H1 (cell line): ENCODE results near the gene DRAP1. TPM values are rescaled to one million over a fixed set of nuclear protein-coding genes. Genes with fewer than 3 reads are reported as not detected.
A peak's percentile ranks its signal among the peaks of the same experiment; 100 is the strongest.

Experiments
- CTCF ChIA-PET: fragments of 300-600 bp; sonication (Branson Sonifier 250); formaldehyde crosslinking; loops from one replicate; lab custom pipeline; 2021; ENCODE audit not compliant: partially characterized antibody; lab: Charles Lee
- POLR2A ChIA-PET: fragments of 300-600 bp; sonication (Branson Sonifier 250); formaldehyde crosslinking; loops from one replicate; lab custom pipeline; 2021; ENCODE audit warnings: inconsistent platforms; ENCODE audit not compliant: partially characterized antibody; lab: Charles Lee
- DNase-seq, 2 experiments: peaks; one replicate each; pipeline versions ENCODE4 v3.0.0 to v3.0.0-alpha.2; 2010 to 2022; ENCODE audit warnings: low spot score in 2 of 2, low read depth in 1 of 2, mixed read lengths in 1 of 2
- FAIRE-seq: peaks from 2 replicates; lab custom pipeline; 2011; peaks lifted over from hg19 to GRCh38; lab: Jason Lieb, UNC
- H2AFZ ChIP-seq: 2 replicates; pipeline ENCODE4 v1.8.1; 2012; ENCODE audit warnings: low read length, inconsistent platforms
- H2AK5ac ChIP-seq: 2 replicates; pipeline ENCODE4 v1.6.1; 2013; ENCODE audit warnings: low read depth, low read length
- H2BK120ac ChIP-seq: replicated peaks from 2 replicates; pipeline ENCODE3; 2013; ENCODE audit warnings: low read depth, low read length, inconsistent platforms
- H2BK12ac ChIP-seq: 2 replicates; pipeline ENCODE4 v1.6.1; 2013; ENCODE audit warnings: low read depth, low read length
- H2BK15ac ChIP-seq: 2 replicates; pipeline ENCODE4 v1.6.1; 2013; ENCODE audit warnings: low read length
- H2BK20ac ChIP-seq: 2 replicates; pipeline ENCODE4 v1.6.1; 2013; ENCODE audit warnings: low read length
- H2BK5ac ChIP-seq: 2 replicates; pipeline ENCODE4 v1.6.1; 2013; ENCODE audit warnings: low read depth, low read length
- H3K14ac ChIP-seq: 2 replicates; pipeline ENCODE4 v1.6.1; 2013; ENCODE audit warnings: inconsistent platforms; ENCODE audit not compliant: insufficient read length
- H3K18ac ChIP-seq: 2 replicates; pipeline ENCODE4 v1.6.1; 2013; ENCODE audit warnings: low read length; ENCODE audit errors: extremely low read depth
- H3K23ac ChIP-seq: 2 replicates; pipeline ENCODE4 v1.6.1; 2013; ENCODE audit warnings: inconsistent platforms; ENCODE audit not compliant: insufficient read length
- H3K23me2 ChIP-seq: 2 replicates; pipeline ENCODE4 v1.6.1; 2013; ENCODE audit warnings: low read depth, low read length
- H3K27ac ChIP-seq: 2 replicates; pipeline ENCODE4 v1.6.1; 2011; ENCODE audit warnings: low read depth, low read length, inconsistent platforms
- H3K27me3 ChIP-seq, 4 experiments: replicated peaks in 1 of 4; 1 replicate in 1 of 4; 2 replicates in 3 of 4; pipeline versions ENCODE4 v1.6.1 to v1.8.1; 2011 to 2013; ENCODE audit warnings: low read length in 3 of 4, mild to moderate bottlenecking in 3 of 4, inconsistent platforms in 2 of 4, mixed read lengths in 2 of 4, moderate library complexity in 1 of 4; ENCODE audit not compliant: control insufficient read depth in 3 of 4, insufficient read depth in 3 of 4; ENCODE audit errors: extremely low read depth in 1 of 4
- H3K36me3 ChIP-seq, 4 experiments: 2 replicates each; pipeline versions ENCODE4 v1.6.1 to v1.8.1; 2011 to 2013; ENCODE audit warnings: mild to moderate bottlenecking in 4 of 4, low read length in 3 of 4, moderate library complexity in 2 of 4, control low read depth in 1 of 4, inconsistent platforms in 1 of 4; ENCODE audit not compliant: insufficient read depth in 4 of 4, control insufficient read depth in 2 of 4
- H3K4ac ChIP-seq: replicated peaks from 2 replicates; pipeline ENCODE3; 2013; ENCODE audit warnings: low read length, low read depth, mixed read lengths, inconsistent platforms; ENCODE audit not compliant: insufficient read length
- H3K4me1 ChIP-seq, 4 experiments: replicated peaks in 1 of 4; 1 replicate in 1 of 4; 2 replicates in 3 of 4; pipeline versions ENCODE4 v1.6.1 to v1.8.1; 2011 to 2013; ENCODE audit warnings: low read length in 3 of 4, inconsistent platforms in 2 of 4, mixed read lengths in 1 of 4; ENCODE audit not compliant: insufficient read depth in 4 of 4, control insufficient read depth in 3 of 4
- H3K4me2 ChIP-seq, 2 experiments: 2 replicates each; pipeline versions ENCODE4 v1.6.1 to v1.8.1; 2011 to 2013; ENCODE audit warnings: low read depth in 2 of 2, low read length in 2 of 2, control low read depth in 1 of 2, inconsistent platforms in 1 of 2, mild to moderate bottlenecking in 1 of 2; ENCODE audit not compliant: insufficient read depth in 1 of 2
- H3K4me3 ChIP-seq, 4 experiments: fragments of 200-600, 300-600 bp in 1 of 4; sonication (generic), shearing (Covaris generic), sonication (Bioruptor Twin) in 1 of 4; 2 replicates each; pipeline versions ENCODE4 v1.5.1 to v1.8.1; 2011 to 2016; ENCODE audit warnings: low read length in 4 of 4, low read depth in 3 of 4, control low read depth in 2 of 4, inconsistent platforms in 2 of 4, mild to moderate bottlenecking in 2 of 4, mixed read lengths in 1 of 4, moderate library complexity in 1 of 4; ENCODE audit not compliant: insufficient read depth in 2 of 4; ENCODE audit errors: extremely low read depth in 1 of 4
- H3K56ac ChIP-seq: replicated peaks from 2 replicates; pipeline ENCODE3; 2013; ENCODE audit warnings: low read depth, mild to moderate bottlenecking, mixed read lengths, low read length, inconsistent platforms; ENCODE audit not compliant: insufficient read length
- H3K79me1 ChIP-seq: 2 replicates; pipeline ENCODE4 v1.6.1; 2013; ENCODE audit warnings: low read depth, low read length, control low read depth
- H3K79me2 ChIP-seq, 2 experiments: 2 replicates each; pipeline versions ENCODE4 v1.6.1 to v1.8.1; 2012 to 2013; ENCODE audit warnings: low read length in 2 of 2, mild to moderate bottlenecking in 2 of 2, inconsistent platforms in 1 of 2; ENCODE audit not compliant: insufficient read depth in 2 of 2, control insufficient read depth in 1 of 2
- H3K9ac ChIP-seq, 4 experiments: replicated peaks in 1 of 4; 1 replicate in 1 of 4; 2 replicates in 3 of 4; pipeline versions ENCODE4 v1.6.1 to v1.8.1; 2011 to 2013; ENCODE audit warnings: low read depth in 3 of 4, low read length in 3 of 4, control low read depth in 2 of 4, mild to moderate bottlenecking in 2 of 4, moderate library complexity in 2 of 4, inconsistent platforms in 1 of 4; ENCODE audit errors: extremely low read depth in 1 of 4
- H3K9me3 ChIP-seq, 2 experiments: 2 replicates each; pipeline versions ENCODE4 v1.6.1 to v1.8.1; 2012 to 2013; ENCODE audit warnings: mild to moderate bottlenecking in 2 of 2, moderate library complexity in 2 of 2, control low read depth in 1 of 2, inconsistent platforms in 1 of 2, low read depth in 1 of 2, low read length in 1 of 2, mixed read lengths in 1 of 2; ENCODE audit not compliant: insufficient read depth in 2 of 2
- H4K20me1 ChIP-seq, 2 experiments: replicated peaks in 1 of 2; 2 replicates each; pipeline versions ENCODE3 to v1.8.1; 2011 to 2013; ENCODE audit warnings: inconsistent platforms in 2 of 2, low read length in 2 of 2, mild to moderate bottlenecking in 1 of 2; ENCODE audit not compliant: insufficient read depth in 2 of 2, control insufficient read depth in 1 of 2
- H4K5ac ChIP-seq: 2 replicates; pipeline ENCODE4 v1.6.1; 2013; ENCODE audit warnings: low read length, low read depth, mixed read lengths, inconsistent platforms; ENCODE audit not compliant: insufficient read length
- H4K8ac ChIP-seq: 2 replicates; pipeline ENCODE4 v1.8.0; 2013; ENCODE audit warnings: mild to moderate bottlenecking, moderate library complexity, low read length, inconsistent platforms; ENCODE audit not compliant: insufficient read depth; ENCODE audit errors: extremely low read depth
- H4K91ac ChIP-seq: replicated peaks from 2 replicates; pipeline ENCODE3; 2013; ENCODE audit warnings: low read length, mixed read lengths, inconsistent platforms; ENCODE audit not compliant: insufficient read length
- GABPA ChIP-seq: IDR thresholded peaks from 2 replicates; pipeline ENCODE4 v1.6.1; 2011; ENCODE audit warnings: mild to moderate bottlenecking, low read length, moderate library complexity, borderline replicate concordance; ENCODE audit not compliant: insufficient read depth
- RXRA ChIP-seq: IDR thresholded peaks from 2 replicates; pipeline ENCODE4 v1.6.1; 2011; ENCODE audit warnings: low read depth, mild to moderate bottlenecking, low read length, moderate library complexity; ENCODE audit not compliant: insufficient read depth
- SAP30 ChIP-seq: fragments of 300-600 bp; sonication (generic); IDR thresholded peaks from 2 replicates; pipeline ENCODE4 v1.7.1; 2012; ENCODE audit warnings: low read length, moderate library complexity, mild to moderate bottlenecking, inconsistent platforms; ENCODE audit not compliant: insufficient read depth, insufficient replicate concordance
- SP4 ChIP-seq: IDR thresholded peaks from 2 replicates; pipeline ENCODE4 v1.6.1; 2012; ENCODE audit warnings: low read length, inconsistent platforms
- SRF ChIP-seq: IDR thresholded peaks from 2 replicates; pipeline ENCODE4 v1.6.1; 2011; ENCODE audit warnings: mild to moderate bottlenecking, low read depth, low read length, moderate library complexity
- ZNF274 ChIP-seq: IDR thresholded peaks from 2 replicates; pipeline ENCODE4 v1.7.0; 2012; ENCODE audit warnings: low read length, borderline replicate concordance; ENCODE audit errors: extremely low read depth
- WGBS, 2 experiments: shearing (Covaris generic) in 1 of 2; methylation state at CpG; one replicate each; pipeline versions ENCODE4 v1.1.6 to v1.1.7; 2013 to 2015; ENCODE audit warnings: low lambda C conversion rate in 2 of 2, mixed read lengths in 2 of 2, inconsistent platforms in 1 of 2, low coverage in 1 of 2, missing lambda C conversion rate in 1 of 2; ENCODE audit not compliant: insufficient replicate concordance in 2 of 2, insufficient coverage in 1 of 2, insufficient read length in 1 of 2; ENCODE audit errors: extremely low coverage in 1 of 2, missing lambda C conversion rate in 1 of 2; 5-methylcytosine and 5-hydroxymethylcytosine counted together
- polyA plus RNA-seq, 7 experiments: library from polyadenylated mRNA; depleted of rRNA in 3 of 7; stranded (reverse) in 5 of 7; unstranded in 2 of 7; fragments of >200 nt in 5 of 7; fragments of 200-250 nt in 2 of 7; gene quantifications; 1 replicate in 5 of 7; 2 replicates in 1 of 7; 4 replicates in 1 of 7; pipeline versions ENCODE4 v1.2.1 to v1.2.3, GENCODE V29; 2011 to 2013; ENCODE audit warnings: missing spikeins in 2 of 7, mixed read lengths in 2 of 7
- total RNA-seq: library from RNA; stranded (reverse); fragmentation: NEBNext Ultra II Directional; extraction: Animal tissue kit (Norgen Biotek cat#: 25700); gene quantifications from 2 replicates; pipeline ENCODE4 v1.2.1, GENCODE V29; 2021

The DRAP1 gene
- total and polyA plus RNA-seq, 2 of the 8 experiments (the other 6 are each of a cell fraction or from before 2014, with no cell fraction given), result 62.5 to 98.7 TPM

- no peak for FAIRE-seq
- 95% methylated on average over 15 of the region's 15 CpGs; no CpG with 5 or more reads in 1 of the 2 experiments for WGBS, 2 experiments
Measured at GRCh38 chr11:65920372-65920802, 1.2 kb downstream of the DRAP1 start.

More at GRCh38 chr11:65920372-65920802, 1.2 kb downstream of the DRAP1 start:
- no peak for DNase-seq
- Histone ChIP-seq H2BK15ac (no peak overlapping the region), H3K23me2 (peaks cover 13% of the 10 kb centered on the region; the same call in 1 of the 2 replicates), H2BK12ac (0 out of 2 replicates have a peak overlapping the region, but pooled peaks have one; percentile 27), H4K8ac (peak overlapping the region; percentile 72; the same call in 1 of the 2 replicates), H2AFZ (no peak overlapping the region), H2BK120ac (no peak overlapping the region), H3K27ac (no peak overlapping the region), H4K20me1 (peaks cover 0 to 3% of the 10 kb centered on the region in 2 experiments), H2BK5ac (no peak overlapping the region), H3K9ac (peak overlapping the region in 3 of 4 experiments; percentile 29 to 61 (median 50); a peak in 4 of 7 replicates), H3K36me3 (peaks cover 0 to 8% (median 5%) of the 10 kb centered on the region in 4 experiments; a peak in 4 of 8 replicates), H3K79me2 (peaks cover 0 to 7% of the 10 kb centered on the region in 2 experiments; a peak in 2 of 4 replicates), H3K4me2 (peak overlapping the region; percentile 74 to 86), H3K4ac (no peak overlapping the region), H3K4me3 (peak overlapping the region; percentile 56 to 79 (median 68)), H3K23ac (no peak overlapping the region), H3K27me3 (no peaks in the 10 kb centered on the region), H3K9me3 (no peaks in the 10 kb centered on the region), H2AK5ac (no peak overlapping the region), H4K5ac (no peak overlapping the region), H3K79me1 (peaks cover 7% of the 10 kb centered on the region; the same call in 1 of the 2 replicates), H3K4me1 (peaks cover 0 to 19% (median 13%) of the 10 kb centered on the region in 4 experiments; a peak in 4 of 7 replicates), H3K14ac (no peak overlapping the region), H3K18ac (no peak overlapping the region), H4K91ac (no peak overlapping the region), H2BK20ac (no peak overlapping the region), H3K56ac (no peak overlapping the region)
- ChIA-PET POLR2A (interaction anchor here (0.9 to 1.4 kb wide), 3 partner anchors 19 to 61 kb away, joined by 3 to 5 read pairs (median 3); no protein-coding TSS in a partner anchor), CTCF (interaction anchor here (1.0 to 2.1 kb wide), 4 partner anchors 25 to 46 kb away, joined by 3 to 6 read pairs (median 4); partner anchors contain the start of genes FIBP and TSGA10IP)
- TF ChIP-seq GABPA (no peak), SAP30 (no peak), SP4 (no peak), RXRA (no peak), ZNF274 (no peak), SRF (no peak)
